ENCODE data around the gene GSTM2. TPM values are rescaled to one million over a fixed set of nuclear protein-coding genes. Genes with fewer than 3 reads are reported as not detected.
"Not testable (repeated sequence)": the region's sequence is repeated elsewhere in the genome, so short reads cannot be mapped to it uniquely, and the experiment has no call there.

Gene GSTM2
- total RNA-seq, 2 donors from 2014 or later = 18.4 to 30.3 TPM

- Mint-ChIP-seq H3K36me3 (ENCODE audit: low read depth) (no peaks in the 10 kb centered on the region), H3K4me3 (no peak overlapping the region), H3K4me1 (no peaks in the 10 kb centered on the region), H3K9me3 (no peaks in the 10 kb centered on the region), H3K27ac (no peak overlapping the region), H3K27me3 (ENCODE audit: insufficient read depth) (no peaks in the 10 kb centered on the region)
- no peak overlapping the region for H3K27ac ChIP-seq (ENCODE audit: low read depth, low read length)
- H3K36me3 ChIP-seq (ENCODE audit: control insufficient read depth, insufficient read depth, low read length) = no peaks in the 10 kb centered on the region
- no peak overlapping the region for H3K4me3 ChIP-seq (ENCODE audit: low read length)
- WGBS, 2 experiments (ENCODE audit: insufficient coverage in 1 of 2, insufficient read length in 1 of 2) = no CpG with 5 or more reads among the region's 4 CpGs
- H3K27me3 ChIP-seq (ENCODE audit: control insufficient read depth, insufficient read depth, low read length, poor library complexity, severe bottlenecking) = no peaks in the 10 kb centered on the region
- H3K9ac ChIP-seq (ENCODE audit: extremely low read depth, low read length, poor library complexity, severe bottlenecking) = no peak overlapping the region
- no peak for DNase-seq
- H3K4me1 ChIP-seq (ENCODE audit: control insufficient read depth, insufficient read depth, low read length) = no peaks in the 10 kb centered on the region
- TF ChIP-seq CTCF (conservative IDR thresholded peaks at IDR 0.05) = no peak
- no peaks in the 10 kb centered on the region for H3K9me3 ChIP-seq (ENCODE audit: control insufficient read depth, low read length)
Observed at GRCh38 chr1:109697066-109697465, 29.2 kb downstream of the GSTM2 start.

DNA sequence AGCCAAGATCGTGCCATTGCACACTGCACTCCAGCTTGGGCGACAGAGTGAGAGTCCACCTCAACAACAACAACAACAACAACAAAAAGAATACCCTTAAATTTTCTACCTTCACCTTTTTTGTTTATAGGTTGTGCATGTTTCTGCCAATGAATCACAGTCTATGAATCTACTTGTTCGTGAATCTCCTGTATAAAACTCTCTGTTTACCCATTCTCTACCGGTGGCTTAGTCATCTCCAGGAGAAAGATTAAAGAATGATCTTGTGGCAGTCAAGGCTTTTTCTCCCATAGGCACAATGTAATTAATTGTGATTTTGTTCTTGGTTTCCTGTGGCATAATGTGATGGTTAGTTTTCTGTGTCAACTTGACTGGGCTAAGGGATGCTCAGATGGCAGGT, 30.0 kb downstream of the GSTM2 start:
- not testable (repeated sequence) for H3K9ac ChIP-seq (ENCODE audit: extremely low read depth, low read length, poor library complexity, severe bottlenecking); H3K4me3 ChIP-seq (ENCODE audit: low read length); H3K9me3 Mint-ChIP-seq; H3K9me3 ChIP-seq (ENCODE audit: control insufficient read depth, low read length); H3K4me3 Mint-ChIP-seq; H3K27me3 ChIP-seq (ENCODE audit: control insufficient read depth, insufficient read depth, low read length, poor library complexity, severe bottlenecking); H3K27me3 Mint-ChIP-seq (ENCODE audit: insufficient read depth); H3K4me1 ChIP-seq (ENCODE audit: control insufficient read depth, insufficient read depth, low read length); H3K4me1 Mint-ChIP-seq; H3K27ac Mint-ChIP-seq; H3K27ac ChIP-seq (ENCODE audit: low read depth, low read length); H3K36me3 Mint-ChIP-seq (ENCODE audit: low read depth); DNase-seq; H3K36me3 ChIP-seq (ENCODE audit: control insufficient read depth, insufficient read depth, low read length)
- WGBS, 2 experiments (ENCODE audit: insufficient coverage in 1 of 2, insufficient read length in 1 of 2) = no CpG with 5 or more reads among the region's 4 CpGs

DNA sequence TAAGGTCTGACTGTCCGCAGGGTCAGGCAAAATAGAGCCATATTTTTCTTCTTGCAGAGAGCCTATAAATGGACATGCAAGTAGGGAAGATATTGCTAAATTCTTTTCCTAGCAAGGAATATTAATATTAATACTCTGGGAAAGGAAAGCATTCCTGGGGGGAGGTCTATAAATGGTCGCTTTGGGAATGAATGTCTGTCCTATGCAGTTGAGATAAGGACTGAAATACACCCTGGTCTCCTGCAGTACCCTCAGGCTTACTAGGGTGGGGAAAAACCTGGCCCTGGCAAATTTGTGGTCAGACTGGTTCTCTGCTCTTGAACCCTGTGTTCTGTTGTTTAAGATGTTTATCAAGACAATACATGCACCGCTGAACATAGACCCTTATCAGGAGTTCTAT, 35.1 kb downstream of the GSTM2 start:
- not testable (repeated sequence) for H3K27me3 Mint-ChIP-seq (ENCODE audit: insufficient read depth); H3K4me1 Mint-ChIP-seq; H3K27me3 ChIP-seq (ENCODE audit: control insufficient read depth, insufficient read depth, low read length, poor library complexity, severe bottlenecking); DNase-seq; H3K27ac Mint-ChIP-seq; H3K4me1 ChIP-seq (ENCODE audit: control insufficient read depth, insufficient read depth, low read length); H3K4me3 Mint-ChIP-seq; H3K9ac ChIP-seq (ENCODE audit: extremely low read depth, low read length, poor library complexity, severe bottlenecking); H3K36me3 Mint-ChIP-seq (ENCODE audit: low read depth); H3K4me3 ChIP-seq (ENCODE audit: low read length); H3K36me3 ChIP-seq (ENCODE audit: control insufficient read depth, insufficient read depth, low read length); H3K27ac ChIP-seq (ENCODE audit: low read depth, low read length)
- peaks cover 34% of the 10 kb centered on the region for H3K9me3 Mint-ChIP-seq
- peaks cover 14% of the 10 kb centered on the region for H3K9me3 ChIP-seq (ENCODE audit: control insufficient read depth, low read length)
- WGBS, 2 experiments (ENCODE audit: insufficient coverage in 1 of 2, insufficient read length in 1 of 2) = 91 to 94% methylated on average over 3 of the region's 3 CpGs

GRCh38 chr1:109704173-109704572, 36.3 kb downstream of the GSTM2 start:
- no peak for DNase-seq
- no peak overlapping the region for H3K4me3 ChIP-seq (ENCODE audit: low read length)
- Mint-ChIP-seq H3K4me3 (no peak overlapping the region), H3K27ac (no peak overlapping the region), H3K27me3 (ENCODE audit: insufficient read depth) (peaks cover 2% of the 10 kb centered on the region), H3K9me3 (peaks cover 45% of the 10 kb centered on the region), H3K36me3 (ENCODE audit: low read depth) (peaks cover 5% of the 10 kb centered on the region), H3K4me1 (no peaks in the 10 kb centered on the region)
- WGBS, 2 experiments (ENCODE audit: insufficient coverage in 1 of 2, insufficient read length in 1 of 2) = 72 to 76% methylated on average over 6 to 8 of the region's 8 CpGs
- H3K27ac ChIP-seq (ENCODE audit: low read depth, low read length) = no peak overlapping the region
- TF ChIP-seq CTCF (conservative IDR thresholded peaks at IDR 0.05) = peak; percentile 25
- peaks cover 26% of the 10 kb centered on the region for H3K9me3 ChIP-seq (ENCODE audit: control insufficient read depth, low read length)
- no peaks in the 10 kb centered on the region for H3K4me1 ChIP-seq (ENCODE audit: control insufficient read depth, insufficient read depth, low read length)
- no peaks in the 10 kb centered on the region for H3K27me3 ChIP-seq (ENCODE audit: control insufficient read depth, insufficient read depth, low read length, poor library complexity, severe bottlenecking)
- no peak overlapping the region for H3K9ac ChIP-seq (ENCODE audit: extremely low read depth, low read length, poor library complexity, severe bottlenecking)
- no peaks in the 10 kb centered on the region for H3K36me3 ChIP-seq (ENCODE audit: control insufficient read depth, insufficient read depth, low read length)

Measured in endodermal cell (in vitro differentiated cells).